Measurements from ENCODE around the gene STAC2. TPM values are rescaled to one million over a fixed set of nuclear protein-coding genes. Genes with fewer than 3 reads are reported as not detected.

STAC2 gene
- total RNA-seq, 1 experiment from 2014 or later: 0.08 TPM

GRCh38 chr17:39221572-39221971 lies 4.2 kb downstream of the STAC2 start:
- Histone ChIP-seq H3K27me3 (ENCODE audit: control insufficient read depth, insufficient read depth, low read length) (no peaks in the 10 kb centered on the region; the same call in 1 of the 2 replicates), H3K27ac (ENCODE audit: low read length) (no peak overlapping the region), H3K4me3 (ENCODE audit: low read depth in 2 of 2, low read length in 2 of 2) (no peak overlapping the region), H3K9me3 (ENCODE audit: control insufficient read depth, insufficient read depth, low read depth, low read length) (no peaks in the 10 kb centered on the region), H3K36me3 (ENCODE audit: control insufficient read depth, insufficient read depth, low read length) (no peaks in the 10 kb centered on the region), H3K4me1 (ENCODE audit: control insufficient read depth, insufficient read depth, low read length) (no peaks in the 10 kb centered on the region)
- DNase-seq (ENCODE audit: low read depth, low spot score) (no peak), ATAC-seq (no peak)
- ChIA-PET CTCF (no interaction called here), POLR2A (no interaction called here)
- no TSS peak for BruUV-seq (replicated peaks)
- no peak for TF ChIP-seq SIN3A (IDR thresholded peaks at IDR 0.05; ENCODE audit: borderline replicate concordance, insufficient read depth, low read depth, low read length)
- no peak for TF ChIP-seq POLR2AphosphoS5 (IDR thresholded peaks at IDR 0.05; ENCODE audit: low read depth, low read length)
- no peak for TF ChIP-seq TCF7L2 (IDR thresholded peaks at IDR 0.05; ENCODE audit: low read depth, low read length)
- TF ChIP-seq CTCF (IDR thresholded peaks at IDR 0.05): no peak
- no peak for TF ChIP-seq REST (IDR thresholded peaks at IDR 0.05; ENCODE audit: insufficient read depth in 1 of 2, low read depth in 2 of 2, low read length in 1 of 2)
- in situ Hi-C loops (cut with HindIII; ENCODE audit: low pct_unique_long_range_greater_than_20kb, low sequenced_read_pairs) (no loop called here), intact Hi-C loops (cut with micrococcal nuclease; ENCODE audit: unreplicated experiment) (no loop called here)

DNA sequence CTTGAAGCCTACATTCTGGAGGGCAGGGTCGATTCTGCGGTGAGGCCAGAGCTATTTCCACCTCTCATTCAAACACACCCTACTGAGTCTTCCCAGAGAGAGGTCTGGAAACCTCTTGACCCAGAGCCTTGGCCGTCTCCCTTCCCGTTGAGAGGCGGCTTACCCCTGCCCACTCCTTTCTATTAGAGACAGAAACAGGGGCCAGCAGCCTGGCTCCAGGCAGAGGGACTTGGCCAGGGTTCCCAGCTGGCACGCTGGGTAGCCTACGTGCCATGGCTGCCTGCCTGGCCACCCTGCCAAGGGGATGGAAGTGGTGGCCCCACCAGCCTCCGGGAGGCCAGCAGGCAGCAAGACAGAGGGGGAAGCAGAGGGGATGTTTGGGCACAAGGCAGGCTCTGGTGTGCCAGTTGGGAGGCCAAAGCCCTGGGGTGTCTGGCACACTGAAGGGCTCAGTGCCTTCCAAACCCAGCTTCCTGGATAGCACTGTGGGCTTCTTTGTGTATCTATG lies 6.0 kb downstream of the STAC2 start:
- CTCF ChIA-PET: interaction anchor here (0.8 kb wide), 1 partner anchor 15 kb away, joined by 8 read pairs; no protein-coding TSS in a partner anchor
- H3K4me3 ChIP-seq (ENCODE audit: low read depth in 2 of 2, low read length in 2 of 2): no peak overlapping the region
- H3K27ac ChIP-seq (ENCODE audit: low read length): no peak overlapping the region
- TF ChIP-seq REST (IDR thresholded peaks at IDR 0.05; ENCODE audit: insufficient read depth in 1 of 2, low read depth in 2 of 2, low read length in 1 of 2): no peak
- no peak for TF ChIP-seq TCF7L2 (IDR thresholded peaks at IDR 0.05; ENCODE audit: low read depth, low read length)
- TF ChIP-seq POLR2AphosphoS5 (IDR thresholded peaks at IDR 0.05; ENCODE audit: low read depth, low read length): no peak
- no peak for TF ChIP-seq SIN3A (IDR thresholded peaks at IDR 0.05; ENCODE audit: borderline replicate concordance, insufficient read depth, low read depth, low read length)
- no peak for TF ChIP-seq CTCF (IDR thresholded peaks at IDR 0.05)
- POLR2A ChIA-PET: interaction anchor here (0.6 kb wide), 1 partner anchor 9 kb away, joined by 6 read pairs; no protein-coding TSS in a partner anchor
- intact Hi-C loops (cut with micrococcal nuclease; ENCODE audit: unreplicated experiment): no loop called here
- H3K36me3 ChIP-seq (ENCODE audit: control insufficient read depth, insufficient read depth, low read length): no peaks in the 10 kb centered on the region
- in situ Hi-C loops (cut with HindIII; ENCODE audit: low pct_unique_long_range_greater_than_20kb, low sequenced_read_pairs): no loop called here
- DNase-seq (ENCODE audit: low read depth, low spot score): no peak
- H3K4me1 ChIP-seq (ENCODE audit: control insufficient read depth, insufficient read depth, low read length): no peaks in the 10 kb centered on the region
- no peaks in the 10 kb centered on the region for H3K9me3 ChIP-seq (ENCODE audit: control insufficient read depth, insufficient read depth, low read depth, low read length)
- no peak for ATAC-seq
- BruUV-seq (replicated peaks): no TSS peak
- H3K27me3 ChIP-seq (ENCODE audit: control insufficient read depth, insufficient read depth, low read length): no peaks in the 10 kb centered on the region
